GM19468 (cell line): Measurements from ENCODE around the gene MAPK9.
"Not testable (repeated sequence)": the region's sequence is repeated elsewhere in the genome, so short reads cannot be mapped to it uniquely, and the experiment has no call there.

Experiments used
- ATAC-seq: cut with Tn5 transposase; IDR thresholded peaks from one replicate; pipeline ENCODE4 v1.9.1; 2021; ENCODE audit warnings: mild to moderate bottlenecking, moderate library complexity, moderate number of reproducible peaks; ENCODE audit not compliant: unreplicated experiment; ENCODE audit errors: extremely low read depth

The MAPK9 gene

DNA sequence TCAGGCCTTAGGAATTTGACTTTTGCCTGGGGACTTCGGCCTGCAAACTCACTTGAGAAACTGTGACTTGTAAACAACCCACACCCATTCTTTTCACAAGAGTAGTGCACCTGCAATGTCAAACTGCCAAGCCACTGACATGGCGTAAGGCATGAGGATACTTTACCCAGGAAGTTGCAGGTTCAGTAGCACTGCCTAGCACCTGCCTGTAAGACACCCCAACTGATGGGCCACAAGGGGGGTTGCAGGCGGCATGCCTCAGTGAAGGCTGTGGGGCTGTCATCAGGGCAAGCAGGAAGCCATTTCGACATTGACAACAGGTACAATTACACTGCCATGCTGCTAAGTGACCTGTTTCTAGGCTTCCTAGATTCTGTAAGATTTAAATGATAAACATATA, 41.6 kb downstream of the MAPK9 start:
- ATAC-seq, result no peak

DNA sequence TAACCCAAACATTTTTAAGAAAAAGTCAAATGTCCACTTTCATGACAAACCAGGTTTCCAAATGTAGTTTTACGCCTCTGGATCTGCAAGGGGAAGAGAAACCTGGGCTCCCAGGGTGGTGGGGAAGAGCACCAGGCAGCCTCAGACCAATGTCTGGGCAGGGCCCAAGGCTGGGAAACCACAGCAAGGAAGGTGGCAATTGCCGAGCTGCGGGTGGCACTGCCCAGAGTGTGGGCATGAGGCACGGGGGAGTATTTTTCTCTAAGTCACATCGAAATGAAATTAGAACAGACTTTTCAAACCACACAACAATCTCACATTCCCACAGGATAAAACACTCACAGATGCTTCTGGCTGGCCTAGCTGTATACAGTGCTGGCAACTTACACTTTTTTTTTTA, 50.3 kb downstream of the MAPK9 start:
- no peak for ATAC-seq

DNA sequence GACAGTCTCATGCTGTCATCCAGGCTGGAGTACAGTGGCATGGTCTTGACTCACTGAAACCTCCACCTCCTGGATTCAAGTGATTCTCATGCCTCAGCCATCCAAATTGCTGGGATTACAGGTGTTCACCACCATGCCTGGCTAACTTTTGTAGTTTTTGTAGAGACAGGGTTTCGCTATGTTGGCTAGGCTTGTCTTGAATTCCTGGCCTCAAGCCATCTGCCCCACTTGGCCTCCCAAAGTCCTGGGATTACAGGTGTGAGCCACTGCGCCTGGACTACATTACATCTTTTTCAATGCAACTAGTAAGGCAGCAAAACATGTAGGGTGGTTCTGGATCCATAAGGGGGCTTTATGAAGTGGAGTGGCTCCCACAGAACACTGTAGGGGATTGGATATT, 53.3 kb downstream of the MAPK9 start:
- no peak for ATAC-seq

DNA sequence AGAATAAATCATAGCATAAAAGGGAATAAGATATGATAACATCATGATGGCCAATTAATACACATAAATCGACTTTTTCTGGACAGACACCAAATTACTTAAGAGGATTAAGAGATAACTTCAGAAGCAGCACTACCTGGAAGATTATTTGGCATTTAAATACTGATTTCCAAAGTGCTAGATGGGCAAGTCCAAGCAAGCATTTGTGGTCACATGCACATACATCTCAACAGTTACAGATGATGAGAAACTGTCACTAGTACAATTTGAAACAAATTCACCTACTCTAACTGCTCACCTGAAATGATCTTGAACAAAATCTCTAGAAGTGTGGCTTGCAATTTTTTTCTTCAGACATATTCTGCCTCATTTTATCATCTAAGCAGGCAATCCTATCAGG, 56.0 kb downstream of the MAPK9 start:
- ATAC-seq, result no peak

DNA sequence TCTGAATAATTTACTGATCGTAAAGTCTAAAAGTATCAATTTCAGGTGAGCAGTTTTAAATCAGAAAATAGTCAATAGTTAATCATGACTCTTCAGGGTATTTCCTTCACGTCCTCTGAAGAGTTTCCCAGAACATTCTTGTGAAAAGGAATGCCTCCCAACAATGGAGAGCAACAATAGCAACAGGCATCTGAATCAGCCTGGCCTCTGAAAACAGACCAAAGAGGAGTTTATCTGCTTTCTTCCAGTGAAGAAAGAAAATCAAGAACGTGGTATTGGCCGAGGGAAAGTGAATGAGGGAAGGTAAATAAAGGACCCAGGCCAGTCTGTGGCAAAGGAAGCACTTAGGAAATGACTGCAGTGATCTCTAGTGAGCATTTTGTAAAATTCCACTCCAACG, 56.8 kb downstream of the MAPK9 start:
- no peak for ATAC-seq

DNA sequence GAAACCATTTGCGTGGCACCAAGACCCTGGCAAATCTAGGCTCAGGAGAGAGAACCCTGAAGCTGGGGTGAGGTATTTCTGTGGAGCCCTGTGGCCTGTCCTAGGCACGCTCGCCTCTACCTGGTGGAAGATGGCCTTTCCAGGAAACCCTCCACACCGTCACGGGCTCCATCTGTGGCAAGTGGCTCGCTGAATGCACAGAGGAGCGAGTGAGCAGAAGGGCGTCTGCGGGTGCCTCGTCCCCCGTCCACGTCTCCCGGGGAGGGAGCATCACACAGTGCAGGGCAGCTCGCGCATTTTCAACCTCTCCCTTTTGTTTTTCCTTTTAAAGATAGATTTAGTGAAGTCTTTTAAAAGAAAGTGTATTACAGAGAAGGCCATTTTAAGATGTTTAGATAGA, 57.6 kb downstream of the MAPK9 start:
- ATAC-seq, result no peak

DNA sequence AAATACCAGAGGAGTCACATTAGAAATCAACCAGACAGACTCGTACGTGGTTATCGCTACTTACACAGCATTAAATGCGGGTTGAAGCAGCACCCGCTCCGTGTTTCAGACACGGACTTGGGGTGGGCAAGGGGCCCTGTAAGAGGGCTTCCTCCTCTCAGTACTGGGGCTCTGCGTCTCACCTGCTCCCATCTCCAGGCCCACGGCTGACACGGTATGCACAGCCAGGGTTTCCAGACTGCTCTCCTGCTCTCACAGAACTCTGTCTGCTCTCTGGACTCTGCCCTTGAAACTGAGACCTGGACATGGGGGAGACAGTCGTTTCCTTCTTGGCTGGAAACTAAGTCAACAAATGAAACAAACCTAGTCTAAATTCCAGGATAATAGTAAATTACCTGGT, 58.2 kb downstream of the MAPK9 start:
- no peak for ATAC-seq

DNA sequence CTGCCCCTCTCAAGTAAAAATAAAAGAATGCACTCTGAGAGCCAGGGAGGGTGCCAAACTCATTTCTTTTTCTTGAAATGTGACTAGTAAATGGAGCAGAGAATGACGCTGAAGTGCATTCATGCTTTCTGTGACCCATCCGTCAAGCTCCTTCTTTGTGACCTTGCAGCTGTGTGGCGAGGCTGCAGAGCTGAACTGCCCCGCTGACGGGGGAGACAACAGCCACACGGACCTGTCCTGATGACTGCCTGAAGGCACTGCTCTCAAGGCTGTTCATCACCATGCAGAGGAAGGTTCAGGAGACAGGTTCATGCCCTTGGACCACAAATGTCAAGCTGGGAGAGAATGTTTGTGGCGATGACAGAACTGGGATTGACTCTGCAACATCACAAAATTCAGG, 61.9 kb downstream of the MAPK9 start:
- ATAC-seq, result no peak

DNA sequence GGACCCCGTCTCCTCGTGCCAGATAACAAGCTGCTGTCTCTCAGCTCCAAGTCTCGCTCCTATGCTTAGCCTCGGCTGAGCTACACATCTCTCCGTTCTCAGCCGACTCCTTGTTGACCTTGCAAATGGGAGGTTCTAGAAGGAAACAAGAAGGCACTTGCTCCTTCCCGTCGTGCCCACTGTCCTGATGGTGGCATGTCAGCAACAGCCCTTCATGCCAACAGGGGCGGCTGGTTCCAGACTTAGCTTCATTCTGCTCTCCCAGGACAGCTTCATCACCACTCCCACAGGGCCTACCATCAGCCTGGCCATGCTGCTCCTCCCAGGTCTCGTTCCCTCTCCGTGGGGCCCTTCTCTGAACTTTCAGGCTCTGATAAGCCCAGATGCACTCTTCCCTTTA, 69.8 kb downstream of the MAPK9 start:
- no peak for ATAC-seq

DNA sequence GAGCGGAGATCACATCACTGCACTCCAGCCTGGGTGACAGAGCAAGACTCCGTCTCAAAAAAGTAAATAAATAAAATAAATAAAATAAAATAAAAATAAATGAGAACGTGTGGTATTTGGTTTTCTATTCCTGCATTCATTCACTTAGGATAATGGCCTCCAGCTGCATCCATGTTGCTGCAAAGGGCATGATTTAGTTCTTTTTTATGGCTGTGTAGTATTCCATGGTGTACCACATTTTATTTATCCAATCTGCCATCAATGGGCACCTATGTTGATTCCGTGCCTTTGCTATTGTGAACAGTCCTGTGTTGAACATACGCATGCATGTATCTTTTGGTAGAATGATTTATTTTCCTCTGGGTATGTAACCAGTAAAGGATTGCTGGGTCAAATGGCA, 74.1 kb downstream of the MAPK9 start:
- no peak for ATAC-seq

DNA sequence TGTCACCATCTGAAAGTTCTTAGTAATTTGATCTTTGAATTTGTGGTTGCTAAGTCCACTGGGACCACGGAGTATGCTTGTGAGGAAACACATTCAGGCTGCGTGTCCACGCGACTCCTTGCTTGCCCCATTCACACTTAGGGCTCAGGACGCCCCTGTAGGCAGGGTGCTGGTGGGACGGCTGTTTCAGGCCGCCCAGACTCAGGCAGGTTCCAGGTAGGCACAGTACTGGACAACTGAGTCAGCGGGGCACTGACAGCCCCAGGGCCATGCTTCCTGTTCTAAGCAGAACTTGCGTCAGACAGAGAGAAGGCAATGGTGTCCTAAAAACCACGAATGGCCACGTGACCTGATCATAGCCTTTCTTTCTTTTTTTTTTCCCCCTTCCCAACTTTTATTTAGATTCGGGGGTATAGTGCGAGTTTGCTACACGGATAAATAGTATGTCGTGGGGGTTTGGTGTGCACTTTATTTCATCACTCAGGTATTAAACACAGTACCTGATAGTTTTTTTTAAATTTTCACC, 75.2 kb downstream of the MAPK9 start:
- ATAC-seq, result no peak

DNA sequence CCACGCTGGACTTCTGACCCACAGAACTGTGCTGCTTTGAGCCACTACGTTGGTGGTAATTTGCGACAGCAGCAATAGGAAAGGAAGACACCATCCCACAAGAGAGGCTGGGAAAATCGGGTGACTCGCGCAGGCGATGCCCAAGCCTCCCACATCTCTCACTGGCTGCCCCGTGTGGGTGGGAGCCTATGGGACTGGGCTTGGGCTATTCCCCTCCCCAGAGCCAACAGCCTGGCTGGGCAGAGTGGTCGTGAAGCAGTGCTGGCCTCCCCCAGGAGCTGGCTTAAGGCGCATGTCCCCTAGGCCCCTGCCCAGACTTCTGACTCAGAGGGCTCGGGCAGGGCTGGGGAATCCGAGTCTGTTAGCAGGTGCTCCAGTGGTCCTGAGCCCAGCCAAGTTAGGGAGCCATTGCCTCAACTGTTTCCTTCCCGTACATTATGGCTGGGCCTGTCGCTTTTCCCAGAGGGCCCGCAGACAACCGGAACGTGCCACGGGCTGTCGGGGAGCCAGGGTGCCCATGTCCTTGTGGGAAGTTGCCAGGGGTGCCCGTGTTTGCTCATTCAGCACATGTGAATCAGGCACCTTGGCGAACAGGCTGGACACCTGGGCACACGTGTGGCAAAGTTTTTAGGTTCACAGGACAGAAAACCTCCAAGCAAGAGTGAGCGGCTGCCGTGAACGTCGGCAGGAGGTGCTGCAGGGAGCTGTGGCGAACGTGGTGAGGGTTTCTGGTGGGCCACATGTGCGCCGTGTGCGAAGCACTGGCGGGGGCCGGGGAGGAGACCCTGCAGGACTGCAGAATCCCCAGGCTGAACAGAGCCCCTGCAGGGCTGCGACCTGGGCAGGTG, 75.9 kb downstream of the MAPK9 start:
- ATAC-seq, result no peak

DNA sequence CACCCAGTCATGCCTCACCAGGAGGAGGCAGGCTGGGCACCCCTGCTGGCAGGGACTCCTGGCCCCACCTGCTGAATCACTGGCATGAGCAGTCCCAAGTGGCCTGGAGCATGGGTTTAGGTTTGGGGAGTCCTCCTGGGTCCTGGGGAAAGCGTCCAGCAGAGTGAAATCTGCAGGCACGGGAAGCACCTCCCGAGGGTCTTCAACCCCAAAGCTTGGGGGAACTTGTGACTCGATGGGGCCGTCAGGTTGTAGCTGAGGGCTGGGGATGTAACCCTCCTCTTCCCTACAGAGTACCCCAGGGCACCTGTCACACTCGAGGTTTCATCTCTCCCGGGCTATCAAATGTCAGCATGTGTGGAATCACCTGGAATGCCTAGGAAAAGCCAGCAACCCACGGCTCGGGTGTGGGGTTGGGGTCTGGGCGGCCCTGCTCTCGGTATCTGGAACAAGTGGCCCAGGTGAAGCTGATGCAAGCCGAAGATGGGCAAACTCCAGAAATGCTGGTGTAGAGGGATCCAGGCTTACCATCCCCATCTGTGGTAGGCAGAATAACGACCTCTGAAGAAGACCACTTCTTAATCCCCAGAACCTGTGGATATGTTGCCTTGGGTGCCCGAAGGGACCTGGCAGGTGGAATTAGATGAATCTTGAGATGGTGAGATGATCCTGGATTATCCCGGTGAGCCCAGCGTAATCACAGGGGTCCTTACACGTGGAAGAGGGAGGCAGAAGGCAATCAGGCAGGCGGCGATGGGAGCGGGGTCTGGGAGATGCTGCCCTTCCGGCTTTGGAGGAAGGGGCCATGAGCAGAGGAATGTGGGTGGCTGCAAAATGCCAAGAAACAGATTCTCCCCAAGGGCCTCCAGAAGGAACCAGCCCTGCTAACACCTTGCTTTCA, 76.8 kb downstream of the MAPK9 start:
- no peak for ATAC-seq

DNA sequence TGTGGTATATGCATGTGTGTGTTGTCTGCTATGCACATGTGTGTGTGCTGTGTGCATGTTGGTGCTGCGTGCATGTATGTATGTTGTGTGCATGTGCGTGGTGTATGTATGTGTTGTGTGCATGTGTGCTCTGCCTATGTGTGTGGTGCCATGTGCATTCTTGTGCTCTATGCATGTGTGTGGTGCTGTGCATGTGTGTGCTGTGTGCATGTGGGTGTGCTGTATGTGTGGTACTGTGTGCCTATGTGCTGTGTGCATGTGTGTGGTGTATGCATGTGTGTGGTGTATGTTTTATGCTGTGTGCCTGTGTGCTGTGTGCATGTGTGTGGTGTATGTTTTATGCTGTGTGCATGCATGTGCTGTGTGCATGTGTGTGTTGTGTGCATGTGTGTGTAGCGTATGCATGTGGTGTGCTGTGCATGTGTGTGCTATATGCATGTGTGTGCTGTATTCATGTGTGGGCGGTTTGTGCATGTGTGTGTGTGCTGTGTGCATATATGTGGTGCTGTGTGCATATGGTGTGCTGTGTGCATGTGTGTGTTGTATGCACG, 78.2 kb downstream of the MAPK9 start:
- no peak for ATAC-seq

DNA sequence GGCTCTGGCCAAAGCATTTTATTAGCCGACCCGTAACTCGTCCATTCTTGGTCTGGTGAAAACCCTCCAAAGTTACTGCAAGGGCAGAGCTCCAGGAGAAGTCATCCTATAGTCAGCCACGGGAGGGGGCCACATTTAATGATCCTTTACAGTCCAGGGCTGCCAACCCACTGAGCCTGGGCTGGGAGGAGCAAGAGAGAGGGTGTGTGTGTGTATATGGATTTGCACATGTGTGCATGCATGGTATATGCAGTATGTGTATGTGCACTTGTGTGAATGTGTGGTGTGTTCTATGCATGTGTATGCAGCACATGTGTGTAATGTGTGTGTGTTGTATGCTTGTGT, 78.7 kb downstream of the MAPK9 start:
- ATAC-seq, result no peak

DNA sequence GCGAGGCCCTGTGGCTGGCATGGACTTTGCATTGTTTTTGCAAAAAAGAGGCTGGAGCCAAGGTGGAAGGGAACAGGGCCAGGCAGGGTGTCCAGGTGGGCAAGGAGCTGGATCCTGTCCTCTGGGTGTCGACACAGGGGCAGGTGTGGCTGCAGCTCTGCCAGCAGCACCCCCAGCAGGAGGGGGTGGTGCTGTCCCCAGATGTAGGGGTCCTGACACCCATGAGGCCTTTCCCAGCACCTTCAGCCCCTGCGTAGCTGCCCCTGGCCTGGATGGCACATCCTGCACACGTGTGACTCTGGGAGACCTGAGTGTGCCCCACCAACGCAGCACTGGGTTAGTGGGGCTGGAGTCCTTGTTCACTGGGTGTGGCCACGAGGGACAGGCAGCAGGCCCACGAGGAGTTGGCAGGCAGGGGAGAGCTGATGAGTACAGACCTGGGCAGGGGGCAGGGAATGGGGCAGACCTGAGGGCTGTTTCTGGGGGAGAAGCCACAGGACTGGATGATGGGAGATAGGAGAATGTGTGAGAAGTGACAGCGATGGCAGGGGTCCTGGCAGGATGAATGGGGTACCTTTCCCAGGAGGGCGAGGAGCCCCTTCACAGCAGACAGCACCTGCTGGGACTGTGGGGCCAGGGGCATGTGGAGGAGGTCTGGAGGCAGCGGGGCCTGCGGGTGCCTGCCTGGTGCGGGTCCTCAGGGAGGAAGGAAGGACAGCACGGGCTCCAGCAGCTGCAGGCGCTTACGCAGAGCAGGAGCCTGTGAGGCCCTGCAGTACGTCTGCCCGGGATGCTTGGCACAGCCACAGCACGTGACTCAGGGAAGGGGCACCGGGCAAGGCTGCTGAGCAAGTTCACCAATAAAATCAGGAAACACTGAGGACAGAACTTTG, 79.3 kb downstream of the MAPK9 start:
- ATAC-seq, result no peak

DNA sequence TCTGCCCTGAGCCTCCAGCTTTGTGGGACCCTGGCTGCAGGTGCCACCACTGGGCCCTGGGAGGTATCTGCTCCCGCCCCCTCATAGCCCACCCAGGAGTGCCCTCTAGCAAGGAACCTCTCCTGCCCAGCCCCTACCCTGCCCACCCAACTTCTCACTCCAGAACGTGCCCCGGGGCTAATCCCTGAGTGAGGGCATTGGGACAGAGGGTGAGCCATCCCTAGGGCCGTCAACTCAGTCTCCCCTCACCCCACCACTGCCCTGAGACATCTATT, 80.2 kb downstream of the MAPK9 start:
- ATAC-seq, result no peak

DNA sequence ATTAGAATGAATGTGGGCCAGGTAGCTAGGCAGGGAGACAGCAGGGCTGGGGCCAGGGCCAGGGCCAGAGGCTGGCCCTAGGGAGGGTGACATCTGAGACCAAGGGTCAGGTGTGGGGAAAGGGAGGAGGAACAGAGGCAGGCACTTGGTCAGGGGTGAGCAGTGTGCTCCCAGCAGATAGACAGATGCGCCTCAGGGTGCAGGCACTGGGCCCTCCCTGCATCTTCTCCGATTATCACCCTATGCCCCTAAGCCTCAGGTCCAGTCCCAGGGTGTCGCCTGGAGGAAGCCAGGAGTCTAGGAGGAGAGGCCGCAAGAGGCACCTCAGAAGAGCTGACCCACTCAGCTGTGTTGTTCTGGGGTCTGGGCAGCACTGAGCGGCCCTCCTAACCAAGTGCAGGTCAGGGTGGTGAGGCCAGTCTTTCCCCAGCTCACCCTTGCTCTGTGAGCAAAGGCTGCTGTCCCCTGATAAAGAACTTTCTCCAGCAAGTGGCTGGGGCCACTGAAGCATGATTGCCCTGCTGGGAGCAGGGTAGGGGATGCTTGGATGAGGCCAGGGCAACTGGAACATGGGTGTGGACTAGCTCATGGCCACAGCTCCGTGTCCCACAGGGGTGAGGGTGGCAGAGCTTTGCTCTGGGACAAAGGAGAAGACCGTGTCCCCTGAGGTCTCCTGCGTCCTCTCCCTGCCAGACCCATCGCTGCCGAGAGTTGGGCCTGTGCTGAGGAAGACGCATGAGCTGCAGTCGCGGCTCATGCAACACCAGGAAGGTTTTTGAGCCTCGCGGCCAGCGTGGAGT, 80.7 kb downstream of the MAPK9 start:
- ATAC-seq, result no peak

DNA sequence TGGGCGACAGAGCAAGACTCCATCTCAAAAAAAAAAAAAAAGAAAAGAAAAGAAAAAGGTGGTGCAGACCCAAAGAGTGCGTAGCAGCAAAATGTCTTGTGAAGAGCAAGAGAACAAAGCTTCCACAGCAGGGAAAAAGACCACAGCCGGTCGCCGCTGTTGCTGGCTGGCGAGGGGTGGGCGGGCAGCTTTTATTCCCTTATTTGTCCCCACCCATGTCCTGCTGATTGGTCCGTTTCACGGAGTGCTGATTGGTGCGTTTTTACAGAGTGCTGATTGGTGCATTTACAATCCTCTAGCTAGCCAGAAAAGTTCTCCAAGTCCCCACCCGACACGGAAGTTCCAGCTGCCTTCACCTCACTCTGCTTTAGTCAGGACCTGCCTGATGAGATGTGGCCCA, 81.8 kb downstream of the MAPK9 start:
- ATAC-seq, result not testable (repeated sequence)
